GM12878 (cell line): ENCODE measurements around the gene DEPDC1. TPM values are rescaled to one million over a fixed set of nuclear protein-coding genes. Genes with fewer than 3 reads are reported as not detected.

ENCODE experiments used
- ATAC-seq: fragments of 200-7000 bp; cut with Tn5 transposase; 3 replicates; pipeline ENCODE4 v1.9.1; 2020; ENCODE audit warnings: mild to moderate bottlenecking, moderate library complexity
- BruUV-seq: library from RNA; stranded (reverse); fragments of 400-500 nt; replicated peaks from 2 replicates; lab custom pipeline; 2021; lab: Mats Ljungman, UMichigan
- CTCF ChIA-PET: fragments of 300-600 bp; sonication (Branson Sonifier 250); formaldehyde crosslinking; extraction: SDS; loops from one replicate; lab custom pipeline; 2021; ENCODE audit warnings: inconsistent platforms; lab: Yijun Ruan, JAX
- POLR2A ChIA-PET: fragments of 350-600 bp; formaldehyde crosslinking; extraction: SDS; loops from one replicate; lab custom pipeline; 2021; ENCODE audit warnings: inconsistent platforms; lab: Charles Lee
- RAD21 ChIA-PET: fragments of 300-600 bp; sonication (Branson Sonifier 250); formaldehyde crosslinking; loops from one replicate; lab custom pipeline; 2023; ENCODE audit warnings: antibody characterized with exemption; ENCODE audit not compliant: unreplicated experiment; lab: Charles Lee
- SMC1A ChIA-PET: fragments of 300-600 bp; sonication (Branson Sonifier 250); formaldehyde crosslinking; loops from one replicate; lab custom pipeline; 2023; ENCODE audit not compliant: unreplicated experiment, uncharacterized antibody; lab: Charles Lee
- DNase-seq: peaks from one replicate; pipeline ENCODE4 v3.0.0-alpha.2; 2011; ENCODE audit warnings: low read depth, low spot score
- FAIRE-seq: peaks from 3 replicates; lab custom pipeline; 2011; peaks lifted over from hg19 to GRCh38; lab: Jason Lieb, UNC
- H2AFZ ChIP-seq: 2 replicates; pipeline ENCODE4 v1.6.0; 2011; ENCODE audit warnings: low read depth, low read length, control low read depth; ENCODE audit not compliant: control insufficient read depth
- H3K27ac ChIP-seq: 2 replicates; pipeline ENCODE4 v1.5.1; 2011; ENCODE audit warnings: control low read depth; ENCODE audit not compliant: control insufficient read depth, insufficient read depth
- H3K27me3 ChIP-seq, 2 experiments: replicated peaks in 1 of 2; 2 replicates each; pipeline versions ENCODE4 v1.6.0 to v1.6.1; 2011; ENCODE audit warnings: low read length in 1 of 2; ENCODE audit not compliant: control insufficient read depth in 2 of 2, insufficient read depth in 2 of 2
- H3K36me3 ChIP-seq, 2 experiments: 2 replicates each; pipeline ENCODE4 v1.5.1; 2011; ENCODE audit warnings: low read length in 1 of 2; ENCODE audit not compliant: control insufficient read depth in 2 of 2, insufficient read depth in 2 of 2
- H3K4me1 ChIP-seq: 2 replicates; pipeline ENCODE4 v1.6.1; 2011; ENCODE audit warnings: mild to moderate bottlenecking, low read length, moderate library complexity, mixed read lengths; ENCODE audit not compliant: control insufficient read depth, insufficient read depth
- H3K4me2 ChIP-seq: 2 replicates; pipeline ENCODE4 v1.6.0; 2011; ENCODE audit warnings: control low read depth; ENCODE audit not compliant: control insufficient read depth, insufficient read depth
- H3K4me3 ChIP-seq: fragments of 200-600 bp; sonication (generic); 2 replicates; pipeline ENCODE4 v1.5.1; 2016
- H3K79me2 ChIP-seq: 2 replicates; pipeline ENCODE4 v1.6.0; 2011; ENCODE audit warnings: low read length; ENCODE audit not compliant: control insufficient read depth, insufficient read depth
- H3K9ac ChIP-seq: 2 replicates; pipeline ENCODE4 v1.8.0; 2011; ENCODE audit warnings: low read length, control low read depth, mixed read lengths; ENCODE audit not compliant: control insufficient read depth, insufficient read depth
- H3K9me3 ChIP-seq: replicated peaks from 3 replicates; pipeline ENCODE4 v1.5.1; 2011; ENCODE audit warnings: mild to moderate bottlenecking, low read length; ENCODE audit not compliant: control insufficient read depth, insufficient read depth
- H4K20me1 ChIP-seq: 2 replicates; pipeline ENCODE4 v1.6.0; 2011; ENCODE audit not compliant: control insufficient read depth, insufficient read depth
- BCLAF1 ChIP-seq: fragments of 450-650 bp; IDR thresholded peaks from 2 replicates; pipeline ENCODE4 v1.6.1; 2017; ENCODE audit warnings: antibody characterized with exemption, mild to moderate bottlenecking, moderate library complexity
- CEBPB ChIP-seq, 2 experiments: fragments of 150-350 bp in 1 of 2; IDR thresholded peaks; 2 replicates each; pipeline ENCODE4 v1.6.1; 2012 to 2014; ENCODE audit warnings: low read depth in 2 of 2, low read length in 2 of 2, borderline replicate concordance in 1 of 2, inconsistent platforms in 1 of 2
- NR2C2 ChIP-seq: IDR thresholded peaks from 2 replicates; pipeline ENCODE4 v1.6.1; 2011; ENCODE audit warnings: borderline replicate concordance, low read depth; ENCODE audit not compliant: control insufficient read depth, insufficient read length
- RELA ChIP-seq: fragments of 450-650 bp; IDR thresholded peaks from 2 replicates; pipeline ENCODE4 v1.8.0; 2014; ENCODE audit warnings: borderline replicate concordance; ENCODE audit not compliant: partially characterized antibody
- SUZ12 ChIP-seq: fragments of 200-600 bp; sonication (generic); IDR thresholded peaks from one replicate; pipeline ENCODE4 v1.6.1; 2018; ENCODE audit warnings: antibody characterized with exemption, mild to moderate bottlenecking; ENCODE audit not compliant: unreplicated experiment
- WGBS: methylation state at CpG from one replicate; pipeline ENCODE4 v1.1.6; 2016; ENCODE audit warnings: low lambda C conversion rate; ENCODE audit not compliant: insufficient replicate concordance, insufficient coverage; ENCODE audit errors: missing lambda C conversion rate; 5-methylcytosine and 5-hydroxymethylcytosine counted together
- in situ Hi-C: fragments of 300-500 bp; cut with MboI; formaldehyde crosslinking; loops from 9 replicates; pipeline ENCODE4 v1.14.3; 2018; ENCODE audit warnings: mixed read lengths
- intact Hi-C: fragments of 100-400 bp; cut with micrococcal nuclease; formaldehyde crosslinking; loops from one replicate; pipeline ENCODE4 v1.14.2; 2022; ENCODE audit not compliant: unreplicated experiment
- polyA plus RNA-seq, 11 experiments: library from polyadenylated mRNA; depleted of rRNA in 4 of 11; unstranded in 6 of 11; stranded (reverse) in 5 of 11; fragments of >200 nt; fragmentation: Nextera tagmentation in 4 of 11; fragmentation: Illumina TruSeq in 1 of 11; extraction: Ambion mirVana in 4 of 11; extraction: Trizol in 1 of 11; gene quantifications; 1 replicate in 1 of 11; 2 replicates in 10 of 11; pipeline versions ENCODE4 v1.2.1 to v1.2.3, GENCODE V29; 2011 to 2016; ENCODE audit warnings: inconsistent platforms in 2 of 11, missing spikeins in 2 of 11, low read depth in 1 of 11
- total RNA-seq, 4 experiments: library from RNA; depleted of rRNA in 3 of 4; stranded (reverse); fragments of >200 nt in 3 of 4; fragmentation: Illumina TruSeq in 1 of 4; extraction: Trizol in 1 of 4; gene quantifications; 2 replicates each; pipeline versions ENCODE4 v1.2.1 to v1.2.3, GENCODE V29; 2013 to 2021
- TF ChIP-seq, protein P1 (sequence below): IDR thresholded peaks from 2 replicates; pipeline ENCODE4 v1.6.1; 2012; ENCODE audit warnings: low read depth, low read length, improper control_type of control experiment

The DEPDC1 gene
- total and polyA plus RNA-seq, 10 of the 15 experiments (the other 5 are each of a cell fraction or from before 2014, with no cell fraction given) = 6.9 to 36.5 (median 17.6) TPM

DNA sequence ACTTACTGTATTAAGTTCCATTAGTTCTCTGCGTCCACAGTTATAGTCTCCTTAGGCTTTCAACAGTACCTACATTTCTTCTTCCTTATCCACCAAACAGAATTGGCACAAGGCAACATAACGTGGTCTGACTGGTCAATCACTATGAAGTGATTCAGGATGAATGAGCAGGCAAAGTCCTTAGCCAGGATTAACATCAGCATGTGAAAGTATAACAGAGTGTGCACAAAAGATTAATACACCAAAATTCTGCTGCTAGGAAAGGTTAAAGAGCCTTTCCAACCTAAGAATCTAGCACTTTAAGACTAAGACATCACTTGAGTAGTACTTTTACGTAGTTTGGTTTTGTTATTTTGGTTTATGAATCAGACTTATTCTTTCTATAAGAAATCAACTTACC is 15.8 kb downstream of the DEPDC1 start (continued):
- TF ChIP-seq, protein P1, sequence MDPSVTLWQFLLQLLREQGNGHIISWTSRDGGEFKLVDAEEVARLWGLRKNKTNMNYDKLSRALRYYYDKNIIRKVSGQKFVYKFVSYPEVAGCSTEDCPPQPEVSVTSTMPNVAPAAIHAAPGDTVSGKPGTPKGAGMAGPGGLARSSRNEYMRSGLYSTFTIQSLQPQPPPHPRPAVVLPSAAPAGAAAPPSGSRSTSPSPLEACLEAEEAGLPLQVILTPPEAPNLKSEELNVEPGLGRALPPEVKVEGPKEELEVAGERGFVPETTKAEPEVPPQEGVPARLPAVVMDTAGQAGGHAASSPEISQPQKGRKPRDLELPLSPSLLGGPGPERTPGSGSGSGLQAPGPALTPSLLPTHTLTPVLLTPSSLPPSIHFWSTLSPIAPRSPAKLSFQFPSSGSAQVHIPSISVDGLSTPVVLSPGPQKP = no peak
- TF ChIP-seq CEBPB (IDR thresholded peaks at IDR 0.05; ENCODE audit: borderline replicate concordance in 1 of 2, low read depth in 2 of 2, low read length in 2 of 2) (no peak), NR2C2 (no peak), BCLAF1 (no peak), RELA (no peak)

- POLR2A ChIA-PET = no interaction called here
- BruUV-seq = no TSS peak
- no peak overlapping the region for H3K4me2 ChIP-seq
- H3K79me2 ChIP-seq = no peaks in the 10 kb centered on the region
- H3K9ac ChIP-seq = no peak overlapping the region
- CTCF ChIA-PET = interaction anchor here (0.8 to 2.6 kb wide), 4 partner anchors 9 to 37 kb away, joined by 3 to 9 read pairs (median 5); no protein-coding TSS in a partner anchor
- no peaks in the 10 kb centered on the region for H4K20me1 ChIP-seq
- TF ChIP-seq SUZ12 = no peak
- TF ChIP-seq, all 136 proteins: peak for 0
- in situ Hi-C loops = no loop called here
- no peak overlapping the region for H2AFZ ChIP-seq
- WGBS = 95% methylated on average over 1 of the region's 2 CpGs
- intact Hi-C loops = no loop called here
- H3K27ac ChIP-seq = no peak overlapping the region
- ChIA-PET SMC1A (interaction anchor here (0.7 to 1.0 kb wide), 3 partner anchors 11 to 883 kb away, joined by 3 to 4 read pairs (median 4); no protein-coding TSS in a partner anchor), RAD21 (no interaction called here)
- no peak for FAIRE-seq
- no peak for DNase-seq
- no peaks in the 10 kb centered on the region for H3K9me3 ChIP-seq
- H3K27me3 ChIP-seq = no peaks in the 10 kb centered on the region
- H3K4me1 ChIP-seq = no peaks in the 10 kb centered on the region
- ATAC-seq = no peak
- no peak overlapping the region for H3K4me3 ChIP-seq
- peaks cover 2 to 9% of the 10 kb centered on the region in 2 experiments; a peak in 3 of 4 replicates for H3K36me3 ChIP-seq
These were observed 17.4 kb downstream of the DEPDC1 start for GRCh38 chr1:68479501-68479900.
